ENCODE data around the gene C16orf92.

The C16orf92 gene

GRCh38 chr16:29989111-29989858, 33.7 kb upstream of the C16orf92 start:
- DNase-seq: no peak

- no peak for DNase-seq
Measured at GRCh38 chr16:29990034-29990433, 33.0 kb upstream of the C16orf92 start.

GRCh38 chr16:29990883-29991570, 32.0 kb upstream of the C16orf92 start:
- no peak for DNase-seq

GRCh38 chr16:29991571-29991904, 31.5 kb upstream of the C16orf92 start:
- DNase-seq: no peak

GRCh38 chr16:29992344-29992967, 30.5 kb upstream of the C16orf92 start:
- DNase-seq: no peak

- DNase-seq: no peak
Measured at GRCh38 chr16:29993191-29993902, 29.7 kb upstream of the C16orf92 start.

GRCh38 chr16:29993903-29994599, 28.9 kb upstream of the C16orf92 start:
- DNase-seq: no peak

GRCh38 chr16:29994600-29995323, 28.2 kb upstream of the C16orf92 start:
- DNase-seq: no peak

- peak; percentile 88 for DNase-seq
Measured at GRCh38 chr16:29995324-29995910, 27.6 kb upstream of the C16orf92 start, which contains the start of gene HIRIP3. Gene HIRIP3, minus strand, starts transcription at chr16:29995617. Its CDS starts 12 bp downstream, at chr16:29995605.

GRCh38 chr16:29995911-29996765, 26.9 kb upstream of the C16orf92 start, which contains the start of gene INO80E:
Gene INO80E, plus strand, starts transcription at chr16:29996241. Its CDS starts 70 bp downstream, at chr16:29996311.
- DNase-seq: peak; percentile 98

- DNase-seq: no peak
Measured at GRCh38 chr16:29996766-29997250, 26.2 kb upstream of the C16orf92 start.

- no peak for DNase-seq
Measured at GRCh38 chr16:29999605-30000004, 23.4 kb upstream of the C16orf92 start.

GRCh38 chr16:30000735-30001631, 22.0 kb upstream of the C16orf92 start:
- no peak for DNase-seq

GRCh38 chr16:30002614-30003346, 20.2 kb upstream of the C16orf92 start:
- DNase-seq: no peak

GRCh38 chr16:30003670-30004423, 19.2 kb upstream of the C16orf92 start:
- DNase-seq: no peak

GRCh38 chr16:30004424-30004776, 18.6 kb upstream of the C16orf92 start:
- no peak for DNase-seq

- no peak for DNase-seq
Measured at GRCh38 chr16:30004811-30005242, 18.2 kb upstream of the C16orf92 start.

Measured in CD4-positive, alpha-beta T cell treated with Interleukin-12 subunit alpha and Interleukin-12 subunit beta, for 1 hour (primary cell).